GM18873 (cell line): ENCODE results near the gene NFATC1.
"Not testable (repeated sequence)": the region's sequence is repeated elsewhere in the genome, so short reads cannot be mapped to it uniquely, and the experiment has no call there.

Source experiments
- ATAC-seq: cut with Tn5 transposase; IDR thresholded peaks from one replicate; pipeline ENCODE4 v1.9.1; 2021; ENCODE audit warnings: mild to moderate bottlenecking, moderate library complexity, moderate number of reproducible peaks; ENCODE audit not compliant: unreplicated experiment, low FRiP score

Gene NFATC1

GRCh38 chr18:79468119-79468789 lies 72.5 kb downstream of the NFATC1 start:
- no peak for ATAC-seq

GRCh38 chr18:79469309-79469708 lies 73.6 kb downstream of the NFATC1 start:
- no peak for ATAC-seq

- no peak for ATAC-seq
These were observed 74.2 kb downstream of the NFATC1 start for GRCh38 chr18:79469751-79470505.

- no peak for ATAC-seq
These were observed 74.8 kb downstream of the NFATC1 start for GRCh38 chr18:79470547-79470946.

GRCh38 chr18:79471046-79471445 lies 75.3 kb downstream of the NFATC1 start:
- no peak for ATAC-seq

- ATAC-seq, result no peak
These were observed 75.9 kb downstream of the NFATC1 start for GRCh38 chr18:79471597-79471996.

- ATAC-seq, result no peak
These were observed 76.4 kb downstream of the NFATC1 start for GRCh38 chr18:79472176-79472575.

GRCh38 chr18:79472946-79473345 lies 77.2 kb downstream of the NFATC1 start:
- no peak for ATAC-seq

- no peak for ATAC-seq
These were observed 80.5 kb downstream of the NFATC1 start for GRCh38 chr18:79476031-79476917.

GRCh38 chr18:79476918-79477571 lies 81.3 kb downstream of the NFATC1 start:
- no peak for ATAC-seq

- ATAC-seq, result no peak
These were observed 82.2 kb downstream of the NFATC1 start for GRCh38 chr18:79477711-79478483.

GRCh38 chr18:79478484-79479115 lies 82.9 kb downstream of the NFATC1 start:
- ATAC-seq, result no peak

- no peak for ATAC-seq
These were observed 83.5 kb downstream of the NFATC1 start for GRCh38 chr18:79479116-79479760.

GRCh38 chr18:79479761-79480161 lies 84.0 kb downstream of the NFATC1 start:
- no peak for ATAC-seq

GRCh38 chr18:79480171-79481045 lies 84.7 kb downstream of the NFATC1 start:
- no peak for ATAC-seq

- ATAC-seq, result no peak
These were observed 85.5 kb downstream of the NFATC1 start for GRCh38 chr18:79481046-79481790.

- not testable (repeated sequence) for ATAC-seq
These were observed 87.7 kb downstream of the NFATC1 start for GRCh38 chr18:79483393-79483792.
